GM12801 (cell line): Measurements from ENCODE around the gene PKP1.

Experiments
- TF ChIP-seq, protein P1 (sequence below): IDR thresholded peaks from one replicate; pipeline ENCODE4 v1.5.1; 2011; ENCODE audit warnings: control low read depth; ENCODE audit not compliant: insufficient read length; ENCODE audit errors: extremely low read depth

PKP1 gene

DNA sequence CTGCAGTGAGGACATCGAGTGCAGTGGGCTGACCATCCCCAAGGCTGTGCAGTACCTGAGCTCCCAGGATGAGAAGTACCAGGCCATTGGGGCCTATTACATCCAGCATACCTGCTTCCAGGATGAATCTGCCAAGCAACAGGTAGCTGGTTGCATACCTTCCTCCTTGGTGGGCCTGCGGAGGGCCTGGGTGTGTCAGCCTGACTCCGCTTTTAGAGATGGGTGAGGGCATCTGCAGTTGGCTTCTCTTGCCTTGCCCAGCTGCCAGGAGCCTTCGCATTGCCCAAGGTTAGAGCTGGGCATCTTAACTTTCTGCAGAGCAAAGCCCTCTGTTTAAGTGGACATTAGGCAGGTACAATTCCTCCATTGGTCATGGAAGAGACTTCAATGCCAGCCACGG is 33.2 kb downstream of the PKP1 start:
- TF ChIP-seq, protein P1, sequence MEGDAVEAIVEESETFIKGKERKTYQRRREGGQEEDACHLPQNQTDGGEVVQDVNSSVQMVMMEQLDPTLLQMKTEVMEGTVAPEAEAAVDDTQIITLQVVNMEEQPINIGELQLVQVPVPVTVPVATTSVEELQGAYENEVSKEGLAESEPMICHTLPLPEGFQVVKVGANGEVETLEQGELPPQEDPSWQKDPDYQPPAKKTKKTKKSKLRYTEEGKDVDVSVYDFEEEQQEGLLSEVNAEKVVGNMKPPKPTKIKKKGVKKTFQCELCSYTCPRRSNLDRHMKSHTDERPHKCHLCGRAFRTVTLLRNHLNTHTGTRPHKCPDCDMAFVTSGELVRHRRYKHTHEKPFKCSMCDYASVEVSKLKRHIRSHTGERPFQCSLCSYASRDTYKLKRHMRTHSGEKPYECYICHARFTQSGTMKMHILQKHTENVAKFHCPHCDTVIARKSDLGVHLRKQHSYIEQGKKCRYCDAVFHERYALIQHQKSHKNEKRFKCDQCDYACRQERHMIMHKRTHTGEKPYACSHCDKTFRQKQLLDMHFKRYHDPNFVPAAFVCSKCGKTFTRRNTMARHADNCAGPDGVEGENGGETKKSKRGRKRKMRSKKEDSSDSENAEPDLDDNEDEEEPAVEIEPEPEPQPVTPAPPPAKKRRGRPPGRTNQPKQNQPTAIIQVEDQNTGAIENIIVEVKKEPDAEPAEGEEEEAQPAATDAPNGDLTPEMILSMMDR: no peak

DNA sequence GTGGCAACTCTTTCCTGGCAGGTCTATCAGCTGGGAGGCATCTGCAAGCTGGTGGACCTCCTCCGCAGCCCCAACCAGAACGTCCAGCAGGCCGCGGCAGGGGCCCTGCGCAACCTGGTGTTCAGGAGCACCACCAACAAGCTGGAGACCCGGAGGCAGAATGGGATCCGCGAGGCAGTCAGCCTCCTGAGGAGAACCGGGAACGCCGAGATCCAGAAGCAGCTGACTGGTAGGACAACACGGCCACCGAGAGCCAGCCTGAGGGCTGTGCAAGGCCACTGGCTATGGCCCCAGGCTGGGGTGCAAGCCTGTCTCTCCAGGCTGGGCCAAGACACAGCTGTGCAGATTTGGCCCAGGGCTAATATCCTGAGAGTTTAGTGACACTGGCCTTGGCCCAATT is 34.2 kb downstream of the PKP1 start:
- TF ChIP-seq, protein P1: no peak

DNA sequence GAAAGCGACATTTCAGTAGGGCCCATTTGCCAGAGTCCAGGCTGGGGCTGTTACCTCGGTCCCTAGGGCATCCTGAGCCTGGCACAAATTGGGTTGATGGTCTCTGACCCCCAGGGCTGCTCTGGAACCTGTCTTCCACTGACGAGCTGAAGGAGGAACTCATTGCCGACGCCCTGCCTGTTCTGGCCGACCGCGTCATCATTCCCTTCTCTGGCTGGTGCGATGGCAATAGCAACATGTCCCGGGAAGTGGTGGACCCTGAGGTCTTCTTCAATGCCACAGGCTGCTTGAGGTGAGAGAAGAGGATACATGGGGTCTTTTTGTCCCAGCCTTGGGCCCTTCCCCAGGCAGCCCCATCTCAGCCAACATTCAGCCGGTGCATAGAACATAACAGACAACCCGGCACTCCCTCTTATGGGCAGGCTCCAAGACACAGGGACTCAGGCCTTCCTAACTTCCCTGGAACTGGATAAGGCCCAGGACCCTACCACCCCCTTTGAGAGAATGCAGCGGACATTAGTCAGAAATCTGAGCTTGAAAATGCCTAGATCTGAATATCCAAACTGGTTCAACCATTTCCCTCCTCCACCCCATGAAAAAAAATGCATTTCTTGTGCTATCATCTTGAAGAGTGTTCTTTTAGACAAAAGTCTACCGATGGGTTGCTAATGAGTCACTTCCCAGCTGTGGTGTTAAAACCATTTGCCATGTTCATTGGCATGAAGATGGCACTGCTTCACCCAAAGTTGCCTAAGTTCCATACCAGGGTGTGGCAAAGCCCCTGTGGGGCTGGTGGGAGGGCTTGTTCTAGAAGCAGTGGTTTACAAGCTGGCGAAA is 35.4 kb downstream of the PKP1 start:
- TF ChIP-seq, protein P1: no peak

DNA sequence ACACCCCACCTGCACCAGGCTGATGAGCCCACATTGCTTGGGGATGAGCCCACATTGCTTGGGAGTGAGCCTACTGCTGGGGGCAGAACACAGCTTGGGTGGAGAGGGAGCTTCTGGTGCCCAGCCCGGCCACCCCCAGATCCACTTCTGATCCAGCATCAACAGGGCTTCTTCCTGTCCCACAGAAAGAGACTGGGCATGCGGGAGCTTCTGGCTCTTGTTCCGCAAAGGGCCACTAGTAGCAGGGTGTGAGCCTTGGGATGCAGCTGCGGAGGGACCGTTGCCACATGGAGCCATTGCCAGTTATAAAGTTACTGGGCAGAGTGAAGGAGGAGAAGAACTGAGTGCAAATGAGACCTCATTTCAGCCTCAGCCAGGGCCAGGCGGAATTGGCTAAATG is 36.3 kb downstream of the PKP1 start:
- TF ChIP-seq, protein P1: no peak

DNA sequence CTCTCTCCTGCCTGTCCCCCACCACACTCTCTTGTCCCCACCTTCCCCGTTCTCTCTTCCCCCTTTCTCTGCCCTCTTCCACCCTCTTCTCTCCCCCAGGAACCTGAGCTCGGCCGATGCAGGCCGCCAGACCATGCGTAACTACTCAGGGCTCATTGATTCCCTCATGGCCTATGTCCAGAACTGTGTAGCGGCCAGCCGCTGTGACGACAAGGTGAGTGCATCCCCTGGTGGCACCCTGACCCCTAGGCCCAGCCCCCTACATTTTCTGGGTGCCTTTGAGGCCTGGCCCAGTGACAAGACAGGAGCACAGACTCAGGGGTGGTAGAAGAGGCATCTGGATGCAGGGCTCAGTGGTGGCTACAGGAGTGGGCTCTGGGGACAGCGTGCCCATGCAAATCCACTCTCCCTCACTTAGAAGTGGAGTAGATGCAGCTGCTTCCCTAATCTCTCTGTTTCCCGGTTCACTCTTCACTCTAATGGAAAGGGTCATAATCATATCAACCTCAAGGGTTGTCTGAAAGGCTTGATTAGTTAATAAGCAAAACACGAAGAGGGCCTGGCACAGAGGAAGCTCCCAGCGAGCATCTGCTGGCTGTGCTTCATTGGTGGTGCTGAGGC is 37.0 kb downstream of the PKP1 start:
- TF ChIP-seq, protein P1: no peak

DNA sequence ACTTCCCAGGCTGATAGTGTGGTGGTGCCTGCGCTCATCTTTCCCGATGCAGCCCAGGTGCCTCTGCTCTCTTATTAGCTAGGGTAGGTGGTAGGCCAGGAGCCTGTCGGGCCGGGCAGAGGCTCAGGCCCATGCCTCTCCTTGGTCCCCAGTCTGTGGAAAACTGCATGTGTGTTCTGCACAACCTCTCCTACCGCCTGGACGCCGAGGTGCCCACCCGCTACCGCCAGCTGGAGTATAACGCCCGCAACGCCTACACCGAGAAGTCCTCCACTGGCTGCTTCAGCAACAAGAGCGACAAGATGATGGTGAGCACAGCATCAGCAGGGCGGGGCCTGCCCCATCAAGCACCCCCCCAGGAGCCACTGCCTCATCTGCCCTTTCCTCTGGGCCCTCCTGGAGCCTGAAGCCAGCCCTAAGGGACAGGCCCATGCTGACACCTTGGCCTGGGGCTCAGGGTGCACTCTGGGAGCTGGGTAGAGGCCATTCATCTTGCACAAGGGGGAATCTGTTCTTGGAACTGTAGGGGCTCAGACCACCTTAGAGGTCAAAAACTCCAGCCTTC is 38.6 kb downstream of the PKP1 start:
- TF ChIP-seq, protein P1: no peak

DNA sequence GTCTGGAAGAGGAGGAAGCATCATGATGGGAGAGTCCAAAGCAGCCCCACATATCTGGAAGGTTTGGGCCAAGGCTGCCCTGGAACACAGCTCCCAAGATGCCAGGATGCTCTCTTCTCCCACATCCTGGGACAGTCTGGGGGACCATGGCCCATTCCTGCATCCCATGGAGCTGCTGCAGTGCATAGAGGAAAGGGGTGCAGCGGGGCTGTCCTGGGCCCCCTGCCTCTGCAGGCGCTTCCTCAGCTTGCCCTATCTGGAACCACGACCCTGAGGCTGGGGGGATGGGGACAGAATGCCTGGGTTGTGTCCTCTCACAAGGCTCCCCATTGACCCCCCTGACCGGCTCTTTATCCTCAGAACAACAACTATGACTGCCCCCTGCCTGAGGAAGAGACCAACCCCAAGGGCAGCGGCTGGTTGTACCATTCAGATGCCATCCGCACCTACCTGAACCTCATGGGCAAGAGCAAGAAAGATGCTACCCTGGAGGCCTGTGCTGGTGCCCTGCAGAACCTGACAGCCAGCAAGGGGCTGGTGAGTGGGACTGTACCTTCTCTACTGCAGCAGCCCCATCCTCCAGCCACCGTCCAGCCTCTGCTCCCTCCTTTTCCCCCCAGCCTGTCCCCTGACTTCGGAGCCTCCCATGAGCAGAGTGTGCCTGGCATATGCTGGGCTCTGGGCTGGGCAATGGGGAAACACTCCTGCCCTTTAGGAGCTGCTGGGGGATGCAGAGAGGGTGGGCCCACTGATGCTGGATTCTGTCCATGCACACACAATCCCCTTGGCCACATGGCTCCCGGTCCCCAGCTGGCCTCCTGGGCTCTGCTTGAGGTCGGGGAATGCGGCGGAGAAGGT is 39.6 kb downstream of the PKP1 start:
- TF ChIP-seq, protein P1: no peak
